Measurements from ENCODE around the gene DDAH2.

GRCh38 chr6:31740397-31741223, 11.5 kb upstream of the DDAH2 start:
- TF ChIP-seq CTCF (IDR thresholded peaks at IDR 0.05) (no peak), POLR2A (IDR thresholded peaks at IDR 0.05) (no peak)

All from vagina (tissue), 2 donors.